Psoas muscle (tissue), 8 donors: ENCODE results near the gene UCKL1. TPM values are rescaled to one million over a fixed set of nuclear protein-coding genes. Genes with fewer than 3 reads are reported as not detected.

ENCODE experiments used
- ATAC-seq, 4 donors: fragments of 200-7000 bp; cut with Tn5 transposase; one replicate each; pipeline ENCODE4 v1.9.1; 2020; ENCODE audit warnings: moderate library complexity in 3 of 4, mild to moderate bottlenecking in 2 of 4
- DNase-seq, 2 donors: peaks; one replicate each; pipeline ENCODE4 v3.0.0-alpha.2; 2020
- H3K27ac ChIP-seq: fragments of 200-600 bp; one replicate; pipeline ENCODE4 v1.8.0; 2022
- H3K27me3 ChIP-seq, 3 donors: fragments of 200-600 bp in 1 of 3; one replicate each; pipeline versions ENCODE4 v1.6.1 to v1.8.0; 2013 to 2022; ENCODE audit warnings: low read length in 2 of 3, mild to moderate bottlenecking in 2 of 3, moderate library complexity in 1 of 3; ENCODE audit not compliant: insufficient read depth in 3 of 3
- H3K36me3 ChIP-seq, 2 donors: fragments of 200-600 bp in 1 of 2; one replicate each; pipeline versions ENCODE4 v1.6.1 to v1.8.0; 2013 to 2022; ENCODE audit warnings: low read depth in 1 of 2, mild to moderate bottlenecking in 1 of 2, moderate library complexity in 1 of 2; ENCODE audit not compliant: insufficient read depth in 1 of 2
- H3K4me1 ChIP-seq: fragments of 200-600 bp; one replicate; pipeline ENCODE4 v1.8.0; 2022
- H3K4me3 ChIP-seq: fragments of 200-600 bp; one replicate; pipeline ENCODE4 v1.8.0; 2022; ENCODE audit warnings: mild to moderate bottlenecking
- H3K9me3 ChIP-seq: fragments of 200-600 bp; one replicate; pipeline ENCODE4 v1.8.0; 2022
- CTCF ChIP-seq: fragments of 200-600 bp; IDR thresholded peaks from one replicate; pipeline ENCODE4 v1.8.0; 2022; ENCODE audit warnings: antibody characterized with exemption
- whole genome bisulfite sequencing, 3 donors: extraction: QIAGEN DNeasy Blood & Tissue Kit; methylation state at CpG; one replicate each; pipeline versions ENCODE4 v1.1.6 to v1.1.7; 2013; 5-methylcytosine and 5-hydroxymethylcytosine counted together
- intact Hi-C, 2 donors: fragments of 100-400 bp; cut with DNase I; formaldehyde crosslinking; loops; one replicate each; pipeline versions ENCODE4 v1.11.0 to v1.14.2; 2022
- polyA plus RNA-seq, 3 donors: library from polyadenylated mRNA; stranded (reverse); fragments of 200-250 nt; gene quantifications; one replicate each; pipeline ENCODE4 v1.2.3, GENCODE V29; 2013
- total RNA-seq, 4 donors: library from RNA; stranded (reverse); fragmentation: NEBNext Ultra II Directional in 2 of 4; extraction: Animal tissue kit (Norgen Biotek cat#: 25700) in 2 of 4; gene quantifications; one replicate each; pipeline versions ENCODE4 v1.2.1 to v1.2.4, GENCODE V29; 2021 to 2023
- donor health status: healthy with polysubstance abuse.
- donor health status: DM: no; HTN: no; CAD: no; lungs with moderate emphysema.
- donor health status: Bipolar disorder and iron deficiency.
- donor health status: healthy.
- donor health status: DM: yes; HTN: yes; CAD: no.
- donor health status: DM: no; HTN: no; CAD: no.
- donor health status: DM: no; HTN: no; CAD: no.
- donor health status: DM: yes; HTN: yes; CAD: no.

The UCKL1 gene
- total and polyA plus RNA-seq, 7 donors: 22.9 to 42.4 (median 36.9) TPM

- H3K27ac ChIP-seq: no peak overlapping the region
- DNase-seq: no peak
- intact Hi-C loops: no loop called here
- no peak overlapping the region for H3K4me3 ChIP-seq
- 77 to 85% (median 78%) methylated on average over 8 of the region's 8 CpGs for WGBS, 3 donors
- H3K4me1 ChIP-seq: peaks cover 11% of the 10 kb centered on the region
- no peaks in the 10 kb centered on the region for H3K9me3 ChIP-seq
- no peak for TF ChIP-seq CTCF
- peaks cover 12 to 41% of the 10 kb centered on the region in 2 donors for H3K36me3 ChIP-seq
- ATAC-seq: no peak
- H3K27me3 ChIP-seq: no peaks in the 10 kb centered on the region
These were observed 29.9 kb downstream of the UCKL1 start for GRCh38 chr20:63926298-63926697.

GRCh38 chr20:63924241-63924640 is 32.0 kb downstream of the UCKL1 start:
- Histone ChIP-seq H3K9me3 (no peaks in the 10 kb centered on the region), H3K27ac (no peak overlapping the region), H3K36me3 (peaks cover 2 to 30% of the 10 kb centered on the region in 2 donors), H3K4me1 (peaks cover 11% of the 10 kb centered on the region), H3K4me3 (no peak overlapping the region), H3K27me3 (no peaks in the 10 kb centered on the region)
- 71 to 84% (median 80%) methylated on average over 9 of the region's 9 CpGs for WGBS, 3 donors
- no peak for DNase-seq
- no peak for ATAC-seq
- intact Hi-C loops: no loop called here
- no peak for TF ChIP-seq CTCF

GRCh38 chr20:63923651-63924050 is 32.6 kb downstream of the UCKL1 start:
- 75 to 82% (median 77%) methylated on average over 8 of the region's 8 CpGs for WGBS, 3 donors
- Histone ChIP-seq H3K27ac (no peak overlapping the region), H3K27me3 (no peaks in the 10 kb centered on the region), H3K36me3 (peaks cover 2 to 27% of the 10 kb centered on the region in 2 donors), H3K9me3 (no peaks in the 10 kb centered on the region), H3K4me1 (peaks cover 11% of the 10 kb centered on the region), H3K4me3 (no peak overlapping the region)
- DNase-seq (no peak), ATAC-seq (no peak)
- intact Hi-C loops: no loop called here
- no peak for TF ChIP-seq CTCF

- DNase-seq (no peak), ATAC-seq (no peak)
- no peaks in the 10 kb centered on the region for H3K9me3 ChIP-seq
- TF ChIP-seq CTCF: no peak
- H3K4me1 ChIP-seq: no peaks in the 10 kb centered on the region
- intact Hi-C loops: no loop called here
- H3K27ac ChIP-seq: no peak overlapping the region
- H3K4me3 ChIP-seq: no peak overlapping the region
- WGBS, 3 donors: 94 to 96% (median 94%) methylated on average over 18 to 23 of the region's 23 CpGs
- H3K36me3 ChIP-seq: peaks cover 2 to 21% of the 10 kb centered on the region in 2 donors
- no peaks in the 10 kb centered on the region for H3K27me3 ChIP-seq
These were observed 36.0 kb downstream of the UCKL1 start for GRCh38 chr20:63920226-63920625.

- ATAC-seq (no peak), DNase-seq (no peak)
- TF ChIP-seq CTCF: no peak
- Histone ChIP-seq H3K36me3 (peaks cover 2 to 21% of the 10 kb centered on the region in 2 donors), H3K9me3 (no peaks in the 10 kb centered on the region), H3K4me1 (no peaks in the 10 kb centered on the region), H3K27me3 (no peaks in the 10 kb centered on the region), H3K27ac (no peak overlapping the region), H3K4me3 (no peak overlapping the region)
- intact Hi-C loops: no loop called here
- 78 to 92% (median 91%) methylated on average over 14 to 19 of the region's 19 CpGs for WGBS, 3 donors
These were observed 37.1 kb downstream of the UCKL1 start for GRCh38 chr20:63919130-63919529.
